Measurements from ENCODE around the gene SYT17.

SYT17 gene

GRCh38 chr16:19223235-19224170 lies 55.5 kb downstream of the SYT17 start:
- DNase-seq: no peak

GRCh38 chr16:19225651-19226050 lies 57.6 kb downstream of the SYT17 start:
- no peak for DNase-seq

- no peak for DNase-seq
These were observed 59.6 kb downstream of the SYT17 start for GRCh38 chr16:19227643-19228042.

- no peak for DNase-seq
These were observed 60.0 kb downstream of the SYT17 start for GRCh38 chr16:19228052-19228451.

- DNase-seq: no peak
These were observed 60.5 kb downstream of the SYT17 start for GRCh38 chr16:19228575-19228974.

- no peak for DNase-seq
These were observed 62.5 kb downstream of the SYT17 start for GRCh38 chr16:19230575-19230974.

DNA sequence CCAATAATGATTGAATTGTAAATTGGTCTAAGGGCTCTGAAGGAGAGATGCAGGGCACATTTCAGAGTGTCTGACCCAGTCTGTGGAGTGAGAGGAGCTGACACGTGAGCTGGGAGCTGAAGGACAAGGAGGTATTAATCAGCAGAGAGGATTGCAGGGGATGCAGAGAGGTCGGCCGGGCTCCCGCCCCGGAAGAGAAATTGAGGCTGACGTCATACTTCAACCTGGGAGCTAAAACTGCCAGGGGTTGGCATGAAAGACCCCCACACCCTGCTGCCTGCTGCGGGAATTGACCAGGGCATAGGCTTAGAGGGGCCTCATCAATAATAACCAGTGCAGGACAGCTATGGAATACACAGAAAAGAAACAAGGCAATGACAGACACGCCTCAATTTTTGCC lies 63.8 kb downstream of the SYT17 start:
- no peak for DNase-seq

DNA sequence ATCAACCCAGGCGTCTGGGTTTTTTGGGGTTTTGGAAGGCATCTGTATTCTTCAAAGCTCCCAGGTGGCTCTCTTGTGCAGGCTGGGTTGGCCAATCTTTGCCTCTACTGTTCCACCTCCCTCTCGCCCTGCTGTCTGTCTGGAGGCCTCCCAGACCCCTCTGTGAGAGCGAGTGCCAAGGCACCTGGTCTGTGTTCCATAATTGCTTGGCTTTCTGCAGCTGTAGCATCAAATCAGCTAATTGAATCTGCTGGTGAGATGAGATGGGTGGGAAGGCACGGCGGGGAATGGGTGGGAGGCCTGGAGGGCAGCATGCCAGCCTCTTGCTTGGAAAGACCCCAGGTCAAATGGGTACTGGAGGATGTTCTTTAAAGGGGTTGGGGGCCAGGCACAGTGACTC lies 64.9 kb downstream of the SYT17 start:
- no peak for DNase-seq

DNA sequence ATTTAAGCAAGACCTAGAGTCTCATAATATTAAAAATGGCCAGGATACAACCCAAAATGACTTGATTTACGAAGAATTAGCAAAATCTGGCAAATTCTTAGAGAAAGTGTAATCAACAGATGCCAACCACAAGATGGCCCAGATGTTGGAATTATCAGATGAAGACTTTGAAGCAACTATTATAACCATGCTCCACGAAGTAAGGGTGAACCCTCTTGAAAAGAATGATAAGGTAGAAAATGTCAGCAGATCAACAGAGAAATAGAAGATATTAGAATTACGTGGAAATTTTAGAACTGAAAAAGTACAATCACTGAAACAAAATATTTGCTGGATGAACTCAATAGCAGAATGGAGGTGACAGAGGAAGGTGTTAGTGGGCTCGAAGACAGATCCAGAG lies 67.4 kb downstream of the SYT17 start:
- no peak for DNase-seq

DNA sequence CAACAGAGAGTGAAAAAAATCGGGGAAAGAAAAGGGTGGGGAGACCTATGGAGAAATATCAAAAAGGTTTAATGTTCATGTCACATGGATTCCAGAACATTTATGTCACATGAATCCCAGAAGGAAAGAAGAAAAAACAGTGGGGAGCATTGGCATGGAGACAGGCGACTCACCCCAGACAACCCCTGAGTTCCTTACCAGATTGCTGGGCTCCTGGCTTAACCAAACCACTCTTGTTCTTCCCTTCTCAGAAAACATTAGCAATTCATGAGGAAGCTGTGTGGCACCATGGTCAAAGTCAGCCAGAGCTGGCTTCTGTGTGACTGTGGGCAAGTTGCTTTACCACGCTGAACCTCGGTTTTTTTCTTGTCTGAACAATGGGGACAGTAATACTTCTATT lies 67.8 kb downstream of the SYT17 start:
- DNase-seq: no peak

- DNase-seq: no peak
These were observed 68.6 kb downstream of the SYT17 start for GRCh38 chr16:19236561-19237209.

DNA sequence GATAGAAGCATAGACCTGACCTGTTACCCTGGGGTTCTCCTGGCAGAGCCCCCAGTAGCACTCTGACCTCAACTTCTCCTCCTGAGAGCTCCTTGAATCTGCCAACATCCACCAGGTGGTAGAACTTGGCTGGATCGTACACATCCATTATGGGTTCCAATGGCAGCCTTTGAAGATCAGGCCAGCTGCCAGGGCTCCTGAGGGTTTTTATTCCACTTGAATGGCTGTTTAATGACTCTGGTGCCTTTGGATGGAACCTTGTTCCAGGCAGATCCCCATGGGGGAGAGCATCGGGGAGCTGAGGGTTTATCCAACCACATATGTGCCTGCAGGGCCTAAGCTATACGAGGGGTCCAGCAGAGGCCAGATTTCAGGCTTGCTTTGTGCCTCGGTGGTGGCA lies 70.4 kb downstream of the SYT17 start:
- DNase-seq: no peak

GRCh38 chr16:19239511-19240155 lies 71.6 kb downstream of the SYT17 start:
- no peak for DNase-seq

- no peak for DNase-seq
These were observed 72.5 kb downstream of the SYT17 start for GRCh38 chr16:19240494-19240893.

GRCh38 chr16:19241512-19241911 lies 73.5 kb downstream of the SYT17 start:
- DNase-seq: no peak

DNA sequence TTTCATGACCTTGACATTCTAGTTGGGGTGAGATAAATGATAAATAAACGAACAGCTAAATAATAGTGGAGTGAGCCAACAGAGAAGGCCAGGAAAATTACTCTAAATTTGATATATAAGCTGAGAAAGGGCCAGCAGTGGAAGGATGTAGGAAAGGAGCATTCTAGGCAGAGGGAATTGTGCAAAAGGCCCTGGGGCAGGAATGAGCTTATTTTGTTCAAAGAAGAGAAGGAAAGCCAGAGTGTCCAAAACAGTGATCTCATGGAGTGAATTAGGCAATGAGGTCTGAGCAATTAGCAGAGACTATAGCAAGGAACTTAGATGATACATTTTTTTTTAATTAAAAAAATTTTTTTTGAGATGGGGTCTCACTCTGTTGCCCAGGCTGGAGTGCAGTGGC lies 74.1 kb downstream of the SYT17 start:
- DNase-seq: no peak

DNA sequence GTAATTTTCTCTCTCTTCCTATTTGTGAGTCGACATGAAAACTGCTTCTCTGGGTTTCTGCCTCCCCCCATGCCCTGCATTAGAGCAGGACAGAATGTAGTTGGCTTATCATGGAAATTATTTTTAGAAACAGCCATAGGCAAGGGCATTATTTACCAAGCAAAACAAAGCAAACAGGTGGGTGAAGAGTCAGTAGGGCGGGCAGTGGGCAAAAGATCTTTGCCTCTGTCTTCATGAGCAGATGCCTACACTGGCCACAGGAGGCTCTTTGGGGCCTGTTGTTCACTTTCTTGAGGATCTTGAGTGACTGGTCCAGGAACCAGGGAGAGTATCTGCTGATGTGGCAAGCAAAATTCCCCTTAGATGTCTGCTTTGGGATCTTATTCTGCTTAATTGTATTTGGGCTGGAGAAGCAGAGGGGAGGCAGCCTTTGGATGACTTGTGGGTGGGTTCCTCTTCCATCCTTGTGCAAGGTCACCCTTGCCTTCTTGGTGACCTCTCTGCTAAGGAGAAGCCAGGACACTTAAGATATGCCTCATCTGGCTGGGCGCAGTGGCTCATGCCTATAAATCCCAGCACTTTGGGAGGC lies 75.0 kb downstream of the SYT17 start:
- no peak for DNase-seq

- DNase-seq: no peak
These were observed 77.4 kb downstream of the SYT17 start for GRCh38 chr16:19245326-19245925.

GRCh38 chr16:19252904-19253303 lies 84.9 kb downstream of the SYT17 start:
- DNase-seq: no peak

DNA sequence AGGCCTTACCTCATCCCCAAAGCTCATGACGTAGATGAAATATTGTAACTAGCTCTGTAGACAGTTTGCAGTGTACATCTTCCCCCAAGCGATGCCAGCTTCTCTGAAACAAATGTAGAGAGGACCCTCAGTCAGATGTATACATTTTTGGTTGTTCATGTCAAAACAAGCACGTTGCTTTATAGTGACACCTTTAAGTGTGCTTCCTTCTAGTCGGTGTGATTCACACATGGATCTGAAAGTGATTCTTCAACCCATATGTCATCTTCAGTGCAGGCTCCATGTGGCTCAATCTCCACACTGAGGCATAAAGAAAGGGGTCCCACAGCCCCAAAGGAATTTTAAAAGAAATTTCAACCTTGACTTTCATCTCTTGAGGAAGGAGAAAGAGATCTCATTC lies 86.6 kb downstream of the SYT17 start:
- DNase-seq: no peak

DNA sequence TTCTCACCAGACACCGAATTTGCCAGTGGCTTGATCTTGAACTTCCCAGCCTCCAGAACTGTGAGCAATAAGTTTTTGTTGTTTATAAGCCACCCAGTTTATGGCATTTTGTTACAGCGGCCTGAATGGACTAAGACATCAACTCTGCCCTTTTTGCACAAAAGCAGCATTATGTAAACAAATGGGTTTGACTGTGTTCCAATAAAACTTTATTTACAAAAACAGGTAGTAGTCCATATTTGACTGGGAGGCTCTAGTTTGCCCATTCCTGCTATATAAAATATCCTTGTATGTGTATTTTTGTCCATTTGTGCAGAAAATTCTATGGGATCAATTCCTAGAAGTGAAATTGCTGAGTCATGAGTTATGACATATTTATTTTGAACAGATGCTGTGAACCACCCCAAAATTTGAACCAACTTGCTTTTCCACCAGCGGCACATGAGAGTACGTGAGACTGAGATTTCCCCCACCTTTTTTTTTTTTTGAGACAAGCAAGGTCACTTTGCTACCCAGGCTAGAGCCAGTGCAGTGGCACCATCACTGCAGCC lies 96.2 kb downstream of the SYT17 start:
- no peak for DNase-seq

- DNase-seq: no peak
These were observed 97.4 kb downstream of the SYT17 start for GRCh38 chr16:19265380-19265930.

All from activated naive CD4-positive, alpha-beta T cell (primary cell).